Neural cell (in vitro differentiated cells): ENCODE results near the gene FAM170B. TPM values are rescaled to one million over a fixed set of nuclear protein-coding genes. Genes with fewer than 3 reads are reported as not detected.

Experiments
- H2AFZ ChIP-seq: fragments of 200-600, 300-800 bp; sonication (generic), shearing (Covaris generic); 2 replicates; pipeline ENCODE4 v1.6.0; 2014; ENCODE audit warnings: low read depth, mild to moderate bottlenecking, antibody characterized with exemption, low read length, moderate library complexity
- H3F3A ChIP-seq: fragments of 200-600 bp; shearing (Covaris generic); 2 replicates; pipeline ENCODE4 v1.6.1; 2016; ENCODE audit warnings: mild to moderate bottlenecking, moderate library complexity, mixed read lengths, antibody characterized with exemption, low read length; ENCODE audit not compliant: insufficient read depth, poor library complexity, severe bottlenecking
- H3K27ac ChIP-seq: fragments of 200-600, 300-800 bp; sonication (generic), shearing (Covaris generic); 2 replicates; pipeline ENCODE4 v1.5.1; 2014; ENCODE audit warnings: mild to moderate bottlenecking, low read length, moderate library complexity
- H3K27me3 ChIP-seq: fragments of 300-800, 200-600 bp; sonication (generic), shearing (Covaris generic); 2 replicates; pipeline ENCODE4 v1.6.0; 2014; ENCODE audit warnings: mild to moderate bottlenecking, low read depth, low read length, moderate library complexity; ENCODE audit not compliant: insufficient read depth
- H3K36me3 ChIP-seq: fragments of 300-800, 200-600 bp; sonication (generic), shearing (Covaris generic); 2 replicates; pipeline ENCODE4 v1.5.1; 2014; ENCODE audit warnings: mild to moderate bottlenecking, antibody characterized with exemption, low read length, moderate library complexity; ENCODE audit not compliant: insufficient read depth
- H3K4me2 ChIP-seq: fragments of 300-800, 200-600 bp; sonication (generic), shearing (Covaris generic); 2 replicates; pipeline ENCODE4 v1.6.0; 2014; ENCODE audit warnings: mild to moderate bottlenecking, low read length
- H3K4me3 ChIP-seq: fragments of 300-800, 200-600 bp; sonication (generic), shearing (Covaris generic); 2 replicates; pipeline ENCODE4 v1.5.1; 2014; ENCODE audit warnings: mild to moderate bottlenecking, low read length, moderate library complexity
- H3K79me2 ChIP-seq: fragments of 200-600 bp; shearing (Covaris generic); replicated peaks from 2 replicates; pipeline ENCODE4 v1.6.0; 2014; ENCODE audit warnings: mild to moderate bottlenecking, low read length, moderate library complexity; ENCODE audit not compliant: insufficient read depth
- H3K9ac ChIP-seq: fragments of 300-800, 200-600 bp; sonication (generic), shearing (Covaris generic); 2 replicates; pipeline ENCODE4 v1.6.1; 2016; ENCODE audit warnings: mild to moderate bottlenecking, low read length, mixed read lengths
- H3K9me2 ChIP-seq: fragments of 200-600 bp; shearing (Covaris generic); 2 replicates; pipeline ENCODE4 v1.6.1; 2016; ENCODE audit warnings: mild to moderate bottlenecking, low read length, mixed read lengths; ENCODE audit not compliant: insufficient read depth
- H3K9me3 ChIP-seq: fragments of 200-600, 300-800 bp; sonication (generic), shearing (Covaris generic); 2 replicates; pipeline ENCODE4 v1.6.1; 2016; ENCODE audit warnings: mild to moderate bottlenecking, mixed run types, low read length, moderate library complexity, mixed read lengths
- H4K20me1 ChIP-seq: fragments of 200-600 bp; shearing (Covaris generic); 2 replicates; pipeline ENCODE4 v1.6.1; 2016; ENCODE audit warnings: mild to moderate bottlenecking, mixed run types; ENCODE audit not compliant: insufficient read depth
- CTCF ChIP-seq: fragments of 450-650 bp; IDR thresholded peaks from 2 replicates; pipeline ENCODE4 v1.5.1; 2014; ENCODE audit warnings: antibody characterized with exemption, mild to moderate bottlenecking, moderate library complexity; ENCODE audit not compliant: poor library complexity, severe bottlenecking
- EP300 ChIP-seq: fragments of 450-650 bp; conservative IDR thresholded peaks from 2 replicates; pipeline ENCODE4 v1.6.1; 2014; ENCODE audit warnings: antibody characterized with exemption, mild to moderate bottlenecking, moderate library complexity; ENCODE audit not compliant: poor library complexity, severe bottlenecking
- EZH2 ChIP-seq: fragments of 200-600, 300-800 bp; shearing (Covaris generic), sonication (generic); IDR thresholded peaks from 2 replicates; pipeline ENCODE4 v1.6.1; 2014; ENCODE audit warnings: antibody characterized with exemption, low read length, borderline replicate concordance, mild to moderate bottlenecking; ENCODE audit not compliant: insufficient read depth, poor library complexity, severe bottlenecking
- MXI1 ChIP-seq: fragments of 450-650 bp; conservative IDR thresholded peaks from 2 replicates; pipeline ENCODE4 v1.6.1; 2014; ENCODE audit warnings: antibody characterized with exemption, mild to moderate bottlenecking; ENCODE audit not compliant: poor library complexity, severe bottlenecking
- POLR2AphosphoS5 ChIP-seq: IDR thresholded peaks from 2 replicates; pipeline ENCODE4 v1.6.1; 2012
- RAD21 ChIP-seq: fragments of 450-650 bp; conservative IDR thresholded peaks from 2 replicates; pipeline ENCODE4 v1.6.1; 2014; ENCODE audit warnings: antibody characterized with exemption, mild to moderate bottlenecking, moderate library complexity
- SMC3 ChIP-seq: fragments of 450-650 bp; conservative IDR thresholded peaks from 2 replicates; pipeline ENCODE4 v1.6.1; 2014; ENCODE audit warnings: antibody characterized with exemption, mild to moderate bottlenecking, moderate library complexity; ENCODE audit not compliant: poor library complexity
- TAF1 ChIP-seq: IDR thresholded peaks from 2 replicates; pipeline ENCODE4 v1.6.1; 2012; ENCODE audit warnings: low read depth
- polyA plus RNA-seq: library from polyadenylated mRNA; depleted of rRNA; stranded (reverse); fragments of >200 nt; gene quantifications from 2 replicates; pipeline ENCODE4 v1.2.3, GENCODE V29; 2014
- TF ChIP-seq, protein P1 (sequence below): IDR thresholded peaks from 2 replicates; pipeline ENCODE4 v1.6.1; 2012; ENCODE audit warnings: borderline replicate concordance

The FAM170B gene
- polyA plus RNA-seq, 1 donor from 2014 or later, result not detected

GRCh38 chr10:49109669-49110340 is 24.0 kb downstream of the FAM170B start:
- Histone ChIP-seq H3K79me2 (no peaks in the 10 kb centered on the region), H3K36me3 (no peaks in the 10 kb centered on the region), H3K27me3 (peaks cover 7% of the 10 kb centered on the region), H3K4me2 (no peak overlapping the region), H3F3A (no peaks in the 10 kb centered on the region), H3K9me3 (no peaks in the 10 kb centered on the region), H3K9me2 (no peaks in the 10 kb centered on the region), H3K4me3 (no peak overlapping the region), H3K27ac (no peak overlapping the region), H3K9ac (no peak overlapping the region), H2AFZ (no peak overlapping the region), H4K20me1 (no peaks in the 10 kb centered on the region)
- no peak for TF ChIP-seq EP300
- TF ChIP-seq EZH2, result no peak
- TF ChIP-seq RAD21, result no peak
- TF ChIP-seq, protein P1, sequence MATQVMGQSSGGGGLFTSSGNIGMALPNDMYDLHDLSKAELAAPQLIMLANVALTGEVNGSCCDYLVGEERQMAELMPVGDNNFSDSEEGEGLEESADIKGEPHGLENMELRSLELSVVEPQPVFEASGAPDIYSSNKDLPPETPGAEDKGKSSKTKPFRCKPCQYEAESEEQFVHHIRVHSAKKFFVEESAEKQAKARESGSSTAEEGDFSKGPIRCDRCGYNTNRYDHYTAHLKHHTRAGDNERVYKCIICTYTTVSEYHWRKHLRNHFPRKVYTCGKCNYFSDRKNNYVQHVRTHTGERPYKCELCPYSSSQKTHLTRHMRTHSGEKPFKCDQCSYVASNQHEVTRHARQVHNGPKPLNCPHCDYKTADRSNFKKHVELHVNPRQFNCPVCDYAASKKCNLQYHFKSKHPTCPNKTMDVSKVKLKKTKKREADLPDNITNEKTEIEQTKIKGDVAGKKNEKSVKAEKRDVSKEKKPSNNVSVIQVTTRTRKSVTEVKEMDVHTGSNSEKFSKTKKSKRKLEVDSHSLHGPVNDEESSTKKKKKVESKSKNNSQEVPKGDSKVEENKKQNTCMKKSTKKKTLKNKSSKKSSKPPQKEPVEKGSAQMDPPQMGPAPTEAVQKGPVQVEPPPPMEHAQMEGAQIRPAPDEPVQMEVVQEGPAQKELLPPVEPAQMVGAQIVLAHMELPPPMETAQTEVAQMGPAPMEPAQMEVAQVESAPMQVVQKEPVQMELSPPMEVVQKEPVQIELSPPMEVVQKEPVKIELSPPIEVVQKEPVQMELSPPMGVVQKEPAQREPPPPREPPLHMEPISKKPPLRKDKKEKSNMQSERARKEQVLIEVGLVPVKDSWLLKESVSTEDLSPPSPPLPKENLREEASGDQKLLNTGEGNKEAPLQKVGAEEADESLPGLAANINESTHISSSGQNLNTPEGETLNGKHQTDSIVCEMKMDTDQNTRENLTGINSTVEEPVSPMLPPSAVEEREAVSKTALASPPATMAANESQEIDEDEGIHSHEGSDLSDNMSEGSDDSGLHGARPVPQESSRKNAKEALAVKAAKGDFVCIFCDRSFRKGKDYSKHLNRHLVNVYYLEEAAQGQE, result no peak
- TF ChIP-seq POLR2AphosphoS5, result no peak
- TF ChIP-seq TAF1, result no peak
- TF ChIP-seq CTCF, result no peak
- no peak for TF ChIP-seq MXI1
- no peak for TF ChIP-seq SMC3

- no peak overlapping the region for H3K9ac ChIP-seq
- no peak overlapping the region for H3K4me3 ChIP-seq
- no peaks in the 10 kb centered on the region for H4K20me1 ChIP-seq
- H3K9me3 ChIP-seq, result no peaks in the 10 kb centered on the region
- no peak overlapping the region for H2AFZ ChIP-seq
- no peak overlapping the region for H3K4me2 ChIP-seq
- no peaks in the 10 kb centered on the region for H3F3A ChIP-seq
- H3K9me2 ChIP-seq, result no peaks in the 10 kb centered on the region
- H3K79me2 ChIP-seq, result no peaks in the 10 kb centered on the region
- no peak overlapping the region for H3K27ac ChIP-seq
- no peaks in the 10 kb centered on the region for H3K36me3 ChIP-seq
- no peak for TF ChIP-seq SMC3
- no peak for TF ChIP-seq MXI1
- TF ChIP-seq TAF1, result no peak
- TF ChIP-seq, protein P1, result no peak
- no peak for TF ChIP-seq CTCF
- TF ChIP-seq EP300, result no peak
- TF ChIP-seq RAD21, result no peak
- no peak for TF ChIP-seq POLR2AphosphoS5
- no peak for TF ChIP-seq EZH2
- H3K27me3 ChIP-seq, result no peaks in the 10 kb centered on the region
These were observed 25.2 kb downstream of the FAM170B start for GRCh38 chr10:49108656-49109055.
